GM21825 (cell line): Measurements from ENCODE around the gene KCNS1.
"Not testable (repeated sequence)": the region's sequence is repeated elsewhere in the genome, so short reads cannot be mapped to it uniquely, and the experiment has no call there.

Source experiments
- ATAC-seq: cut with Tn5 transposase; IDR thresholded peaks from one replicate; pipeline ENCODE4 v1.9.1; 2021; ENCODE audit warnings: mild to moderate bottlenecking, moderate library complexity; ENCODE audit not compliant: unreplicated experiment

Gene KCNS1

GRCh38 chr20:45100563-45101245 lies at the start of gene KCNS1:
Gene KCNS1 (minus strand): TSS chr20:45101127. CDS start chr20:45099236, 1,891 bp downstream.
- ATAC-seq, result no peak

GRCh38 chr20:45149062-45149461 lies 48.1 kb upstream of the KCNS1 start:
- ATAC-seq, result no peak

- ATAC-seq, result no peak
These were observed 39.9 kb upstream of the KCNS1 start for GRCh38 chr20:45140836-45141235.

GRCh38 chr20:45139733-45140375 lies 38.9 kb upstream of the KCNS1 start:
- ATAC-seq, result not testable (repeated sequence)

GRCh38 chr20:45138561-45139300 lies 37.8 kb upstream of the KCNS1 start:
- no peak for ATAC-seq

- ATAC-seq, result no peak
These were observed 36.0 kb upstream of the KCNS1 start for GRCh38 chr20:45136911-45137310.

- no peak for ATAC-seq
These were observed 27.2 kb upstream of the KCNS1 start for GRCh38 chr20:45128099-45128498.

- no peak for ATAC-seq
These were observed 23.4 kb upstream of the KCNS1 start, which contains the start of gene WFDC12 for GRCh38 chr20:45124365-45124764. Gene WFDC12 (minus strand): TSS chr20:45124465. CDS start chr20:45124447, 18 bp downstream.

- ATAC-seq, result no peak
These were observed 20.5 kb upstream of the KCNS1 start for GRCh38 chr20:45121388-45121787.

- no peak for ATAC-seq
These were observed 18.8 kb upstream of the KCNS1 start for GRCh38 chr20:45119556-45120266.

GRCh38 chr20:45118028-45118427 lies 17.1 kb upstream of the KCNS1 start:
- no peak for ATAC-seq

- no peak for ATAC-seq
These were observed 16.7 kb upstream of the KCNS1 start for GRCh38 chr20:45117581-45117980.

- ATAC-seq, result no peak
These were observed 14.9 kb upstream of the KCNS1 start for GRCh38 chr20:45115829-45116228.

- no peak for ATAC-seq
These were observed 14.5 kb upstream of the KCNS1 start for GRCh38 chr20:45115386-45115774.

- no peak for ATAC-seq
These were observed 13.8 kb upstream of the KCNS1 start, which contains the start of gene WFDC5 for GRCh38 chr20:45114465-45115385. Gene WFDC5 (minus strand): TSS chr20:45115174. CDS start chr20:45115083, 91 bp downstream.

GRCh38 chr20:45113865-45114264 lies 12.9 kb upstream of the KCNS1 start:
- ATAC-seq, result no peak

GRCh38 chr20:45112754-45113153 lies 11.8 kb upstream of the KCNS1 start:
- no peak for ATAC-seq

GRCh38 chr20:45111799-45112471 lies 11.0 kb upstream of the KCNS1 start:
- no peak for ATAC-seq

- ATAC-seq, result no peak
These were observed 10.4 kb upstream of the KCNS1 start for GRCh38 chr20:45111285-45111684.
